ENCODE measurements around the gene KCNAB3.

GRCh38 chr17:7910711-7911110 is 18.9 kb downstream of the KCNAB3 start:
- TF ChIP-seq CTCF (IDR thresholded peaks at IDR 0.05; ENCODE audit: low read length), result no peak
- no peak for TF ChIP-seq EZH2 (IDR thresholded peaks at IDR 0.05; ENCODE audit: borderline replicate concordance, low read length)
